SHP77 treated with DMSO at 0.1 percent for 48 hours (cell line): ENCODE measurements around the gene NT5C1A.

ENCODE experiments used
- DNase-seq: peaks from one replicate; lab custom pipeline; 2025; lab: John Stamatoyannopoulos, UW

NT5C1A gene

DNA sequence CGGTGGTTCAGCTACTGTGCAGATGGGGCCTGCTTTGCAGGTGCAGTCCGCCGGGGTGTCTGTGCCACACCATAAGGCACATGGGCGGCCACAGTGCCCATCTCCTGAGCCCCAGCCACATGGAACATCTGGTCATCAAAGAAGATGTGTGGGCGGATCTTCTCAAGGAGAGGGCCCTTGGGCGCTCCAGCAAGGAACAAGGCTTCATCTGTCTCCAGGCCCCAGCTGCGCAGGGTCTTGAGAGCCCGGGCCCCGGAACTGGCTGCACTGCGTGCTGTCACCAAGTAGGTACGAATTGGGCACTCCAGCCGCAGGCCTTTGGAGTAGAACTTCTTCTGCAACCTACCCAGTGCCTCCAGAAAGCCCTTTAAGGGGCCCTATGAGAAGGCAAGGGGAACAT, 12.8 kb downstream of the NT5C1A start:
- DNase-seq: no peak

DNA sequence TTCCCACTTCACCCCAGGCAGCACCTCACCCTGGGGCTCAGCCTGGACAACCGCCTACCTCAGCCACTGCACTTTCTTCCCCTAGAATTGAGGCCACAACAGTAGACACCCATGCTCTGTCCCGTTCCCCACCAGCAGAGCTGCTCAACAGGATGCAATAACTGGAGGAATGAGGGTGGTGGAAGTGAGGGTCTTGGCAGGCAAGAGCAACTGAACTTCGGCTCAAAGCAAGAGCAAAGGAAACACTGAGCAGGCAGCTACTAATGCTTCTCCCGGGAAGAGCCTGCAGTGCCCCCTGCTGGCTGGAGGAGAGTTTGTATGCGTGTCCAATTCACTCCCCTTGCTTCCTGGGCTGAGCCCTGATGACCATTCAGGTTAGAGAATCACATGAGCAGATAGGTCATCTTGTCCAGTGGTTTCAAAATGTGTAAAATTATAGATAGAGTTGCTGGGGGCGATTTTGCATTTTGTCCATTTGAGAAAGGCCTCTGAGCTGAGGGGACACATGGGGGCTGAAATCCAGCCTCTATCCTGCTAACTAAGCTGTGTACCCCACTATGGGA, 13.9 kb downstream of the NT5C1A start:
- DNase-seq: peak; percentile 47

GRCh38 chr1:39657402-39657801, 14.5 kb downstream of the NT5C1A start:
- no peak for DNase-seq

DNA sequence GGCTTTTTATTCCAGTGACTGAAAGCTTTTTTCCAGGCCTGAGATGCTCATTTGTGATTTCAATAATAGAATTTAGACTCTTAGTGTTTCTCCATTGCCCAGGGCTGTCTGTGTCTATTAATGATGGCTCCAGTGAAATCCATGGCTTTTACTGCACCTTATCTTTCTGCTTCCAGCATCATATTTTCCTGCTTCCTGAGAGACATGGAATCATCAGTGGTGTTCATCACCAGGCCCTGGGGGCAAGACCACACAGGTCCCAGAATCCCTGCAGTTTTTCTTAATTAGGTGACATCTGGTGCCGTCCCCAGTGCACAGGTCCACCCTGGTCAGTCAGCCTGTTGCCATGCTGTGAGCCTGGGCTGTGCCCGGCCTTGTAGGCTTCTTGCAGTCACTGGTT, 15.5 kb downstream of the NT5C1A start:
- DNase-seq: no peak

GRCh38 chr1:39655578-39656268, 16.2 kb downstream of the NT5C1A start:
- DNase-seq: no peak

GRCh38 chr1:39654291-39654690, 17.6 kb downstream of the NT5C1A start:
- DNase-seq: no peak

- DNase-seq: peak; percentile 58
Observed at GRCh38 chr1:39653546-39654031, 18.3 kb downstream of the NT5C1A start.

DNA sequence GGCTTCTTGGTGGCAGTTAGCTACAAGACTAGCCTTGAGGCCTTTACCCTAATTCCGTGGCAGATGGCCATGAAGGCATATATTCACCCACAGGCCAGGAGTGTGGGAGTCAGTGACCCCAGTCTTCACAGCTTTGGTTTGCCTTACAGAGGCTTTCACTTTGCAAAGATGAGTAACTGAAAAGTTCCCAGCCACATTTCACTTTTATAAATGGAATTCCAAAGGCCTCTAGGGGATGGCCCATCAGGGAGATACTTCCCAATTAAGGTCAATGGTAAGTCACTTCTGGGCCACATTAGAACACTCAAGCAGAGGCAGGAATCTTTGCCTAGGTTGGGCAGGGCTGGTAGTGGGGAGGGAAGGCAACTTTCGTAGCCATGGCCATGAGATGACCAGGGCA, 19.4 kb downstream of the NT5C1A start:
- DNase-seq: no peak

GRCh38 chr1:39652105-39652504, 19.8 kb downstream of the NT5C1A start:
- DNase-seq: no peak

GRCh38 chr1:39650431-39650830, 21.5 kb downstream of the NT5C1A start:
- no peak for DNase-seq

GRCh38 chr1:39649636-39650185, 22.2 kb downstream of the NT5C1A start:
- no peak for DNase-seq

DNA sequence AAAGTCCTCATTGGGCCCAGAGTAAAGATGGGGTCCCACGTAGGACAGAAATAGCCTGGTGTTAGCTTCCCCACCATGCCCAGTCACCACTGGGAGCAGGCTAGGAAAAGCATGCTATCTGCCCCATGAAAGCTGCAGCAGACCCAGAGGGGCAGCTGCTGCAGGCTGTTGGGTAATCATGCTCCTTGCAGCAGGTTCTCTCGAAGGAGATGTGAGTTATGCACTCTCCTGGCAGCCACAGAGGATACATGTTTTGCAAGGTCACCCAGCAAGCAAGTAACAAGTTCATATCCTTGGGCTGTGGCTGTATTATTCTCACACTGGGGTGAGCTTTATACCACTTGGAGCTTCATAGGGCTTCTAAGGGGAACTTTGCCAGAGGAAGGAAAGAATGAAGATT, 23.4 kb downstream of the NT5C1A start:
- DNase-seq: no peak

DNA sequence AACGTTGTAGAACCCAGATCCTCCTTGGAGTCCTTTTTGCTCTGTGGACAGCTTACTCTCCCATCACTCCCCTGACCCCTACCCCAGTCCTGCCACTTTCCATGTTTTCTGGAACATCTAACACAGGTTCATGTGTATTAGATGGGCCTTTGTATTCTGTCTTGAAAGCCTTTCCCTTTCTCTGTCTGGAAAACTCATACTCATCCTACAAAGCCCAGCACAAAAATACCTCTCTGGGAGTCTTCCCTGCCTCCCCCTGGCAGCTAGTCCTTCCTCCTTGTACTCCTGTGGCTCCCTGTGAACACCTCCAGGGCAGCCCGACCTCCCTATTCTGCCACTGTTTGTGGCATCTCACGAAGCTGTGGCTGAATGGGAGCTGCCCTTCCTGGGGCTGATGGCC, 24.7 kb downstream of the NT5C1A start:
- no peak for DNase-seq

DNA sequence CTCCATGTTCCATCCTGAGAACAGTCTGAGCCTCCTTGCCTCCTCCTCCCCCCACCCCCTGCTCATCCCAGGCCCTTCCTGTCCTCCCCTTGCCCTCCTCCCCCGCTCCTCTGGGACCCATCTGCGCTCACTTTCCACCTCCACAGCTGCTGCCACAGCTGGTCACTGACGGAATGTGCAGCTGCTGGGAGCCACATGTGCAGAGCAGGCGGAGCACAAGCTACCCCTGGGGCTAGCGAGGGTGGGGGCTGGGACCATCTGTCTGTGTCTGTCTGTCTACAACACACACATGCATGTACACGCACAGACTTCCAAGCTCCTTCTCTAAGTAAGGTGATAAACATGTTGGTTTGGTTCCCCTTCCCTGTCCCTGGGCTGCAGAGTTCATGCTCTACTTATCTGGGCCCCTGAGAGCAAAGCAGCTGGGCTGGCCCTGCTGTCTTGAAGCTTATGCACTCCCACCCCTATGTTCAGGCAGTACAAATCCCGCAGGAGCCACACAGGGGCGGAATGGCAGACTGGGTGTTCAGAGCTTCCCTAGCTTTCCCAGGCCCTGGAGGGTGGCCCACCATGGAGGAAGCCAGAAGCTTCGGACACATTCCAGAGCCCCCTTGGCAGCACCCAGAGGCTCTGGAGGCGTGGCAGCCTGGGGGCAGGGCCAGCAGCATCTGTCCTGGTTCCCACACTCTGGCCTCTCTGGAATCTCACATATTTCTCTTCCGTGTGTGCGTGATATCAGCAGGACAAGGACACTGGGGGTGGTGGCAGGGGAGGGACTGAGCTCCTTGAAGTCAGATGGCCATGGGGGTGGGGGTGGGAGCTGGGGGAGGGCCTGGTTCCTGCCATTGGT, 25.4 kb downstream of the NT5C1A start:
- DNase-seq: no peak

GRCh38 chr1:39645411-39646043, 26.4 kb downstream of the NT5C1A start:
- DNase-seq: no peak

GRCh38 chr1:39643705-39644104, 28.2 kb downstream of the NT5C1A start:
- DNase-seq: no peak

- no peak for DNase-seq
Observed at GRCh38 chr1:39642796-39643195, 29.1 kb downstream of the NT5C1A start.

GRCh38 chr1:39640861-39641260, 31.0 kb downstream of the NT5C1A start:
- DNase-seq: no peak

DNA sequence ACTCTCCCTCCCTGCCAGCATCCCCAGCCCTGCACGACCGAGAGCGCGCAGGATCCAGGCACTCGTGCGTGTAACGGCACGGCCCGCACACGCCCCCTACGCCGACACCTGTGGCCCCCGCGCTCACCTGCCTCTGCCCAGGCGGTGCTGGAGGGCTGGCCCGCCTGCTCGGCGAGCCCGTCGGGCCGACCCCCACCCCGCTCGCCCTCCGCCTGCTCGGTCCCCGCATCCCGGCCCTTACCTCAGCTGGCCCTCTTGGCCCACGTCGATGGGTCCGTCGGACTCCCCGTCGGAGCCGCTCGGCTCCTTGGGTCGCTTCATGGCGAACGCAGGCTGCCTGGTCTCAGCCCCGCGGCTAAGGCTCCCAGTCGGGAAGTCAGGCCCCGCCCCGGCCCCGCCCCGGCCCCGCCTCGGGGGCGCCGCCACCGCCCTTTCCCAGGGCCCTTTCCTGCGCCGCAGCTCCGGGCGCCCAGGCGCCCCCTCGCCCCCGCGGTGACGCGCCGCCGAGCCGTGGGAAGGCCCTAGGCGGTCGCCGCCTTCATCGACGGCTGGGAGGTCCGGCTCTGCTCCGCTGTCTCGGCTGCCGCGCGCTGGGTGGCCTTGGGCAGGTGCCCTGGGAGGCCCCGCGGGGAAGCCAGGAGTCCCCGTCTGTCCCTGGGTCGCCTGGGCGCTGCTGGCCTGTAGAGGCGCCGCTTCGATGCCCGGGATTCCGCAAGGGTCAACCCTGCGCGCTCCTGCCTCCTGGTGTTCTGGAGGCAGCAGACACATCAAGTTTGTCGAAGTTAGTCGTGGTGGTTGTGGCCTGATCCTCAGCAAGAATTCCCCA, 32.4 kb downstream of the NT5C1A start, which contains the start of gene HEYL:
HEYL (minus strand) TSS at position 339 of the 826 bp plus-strand sequence; CDS start at position 321, 18 bp downstream.
- DNase-seq: peak; percentile 25

DNA sequence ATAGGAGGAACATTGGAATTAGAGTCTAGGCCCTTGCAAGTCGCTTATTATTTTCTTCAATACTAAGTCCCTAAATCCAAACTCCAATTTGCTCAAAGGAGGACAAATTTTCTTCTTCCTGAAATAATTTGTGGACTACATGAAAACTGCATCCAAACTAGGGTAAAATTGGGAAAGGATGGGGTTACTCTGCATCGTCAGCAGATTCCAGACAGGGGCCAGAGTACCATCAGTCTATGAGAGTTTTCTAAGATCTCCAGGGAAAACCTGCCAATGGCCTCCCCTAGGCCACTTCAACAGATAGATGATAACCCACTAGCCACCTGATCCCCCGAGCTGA, 33.0 kb downstream of the NT5C1A start:
- DNase-seq: no peak

GRCh38 chr1:39637361-39637760, 34.5 kb downstream of the NT5C1A start:
- DNase-seq: no peak
